HG03097 (cell line): Measurements from ENCODE around the gene PANK3.

ENCODE experiments used
- ATAC-seq: cut with Tn5 transposase; IDR thresholded peaks from one replicate; pipeline ENCODE4 v1.9.1; 2021; ENCODE audit not compliant: unreplicated experiment, low FRiP score

Gene PANK3

DNA sequence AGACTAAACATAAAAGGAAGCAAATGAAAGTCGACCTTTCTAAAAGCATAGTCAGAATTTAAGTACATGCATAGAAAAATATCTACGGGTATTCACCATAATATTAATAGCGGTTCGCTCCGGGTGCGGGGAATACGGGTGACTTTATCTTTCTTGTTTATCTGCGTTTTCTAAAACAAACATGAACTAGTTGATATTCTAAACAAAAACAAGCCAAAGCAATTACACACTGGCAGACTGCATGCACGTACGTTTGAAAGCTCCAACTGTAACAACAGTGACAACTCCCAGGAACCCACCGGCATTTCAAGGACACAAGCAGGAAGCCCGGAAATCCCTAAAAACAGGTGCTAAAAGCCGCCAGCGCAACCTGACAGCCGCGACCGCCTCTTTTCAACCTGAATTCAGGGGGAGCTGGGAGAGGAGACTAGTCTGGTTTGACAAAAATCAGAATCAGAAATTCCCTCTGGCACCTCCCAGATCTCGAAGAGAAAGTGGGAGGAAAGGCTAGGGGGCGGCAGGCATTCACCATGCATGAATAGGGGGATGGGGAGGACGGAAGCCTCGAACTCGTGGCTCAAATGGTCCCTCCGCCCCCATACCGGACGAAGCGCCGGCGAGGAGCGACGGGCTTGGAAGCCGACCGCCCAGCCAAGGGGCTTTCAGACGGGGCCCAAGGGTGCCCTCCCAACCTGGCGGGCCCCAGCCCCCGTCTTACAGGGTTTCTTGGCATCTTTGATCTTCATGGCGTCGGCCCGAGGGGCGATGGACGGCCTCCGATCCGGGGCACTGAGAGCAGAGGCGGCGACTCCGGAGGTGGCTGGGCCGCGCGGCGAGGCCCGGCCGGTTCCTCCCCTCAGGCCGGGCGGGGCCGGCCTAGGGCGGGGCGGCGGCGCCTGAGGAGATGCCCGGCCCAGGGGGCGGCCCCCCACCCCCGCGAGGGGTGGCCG, at the start of gene PANK3:
Gene PANK3, minus strand, starts transcription at position 831 of the 950 bp plus-strand sequence. Its CDS starts 85 bp downstream, at position 746.
- ATAC-seq: peak; percentile 59

GRCh38 chr5:168624850-168625364, 45.7 kb upstream of the PANK3 start:
- ATAC-seq: no peak

DNA sequence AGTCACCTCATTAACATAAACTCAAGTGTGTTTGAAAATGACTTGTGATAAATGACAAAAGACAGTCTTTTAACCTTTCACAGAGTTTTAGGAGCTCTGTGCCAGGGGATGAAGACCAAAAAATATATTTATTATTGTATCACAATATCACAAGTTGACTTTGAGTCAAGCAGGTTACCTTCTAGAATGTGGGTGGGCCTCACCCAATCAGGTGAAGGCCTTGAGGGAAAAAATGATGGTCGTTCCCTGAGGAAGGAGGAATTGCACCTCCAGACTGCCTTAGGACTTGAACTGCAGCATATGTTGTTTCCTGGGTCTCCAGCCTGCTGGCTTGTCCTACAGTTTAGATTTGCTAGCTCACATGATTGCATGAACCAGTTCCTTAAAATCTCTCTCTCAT, 41.6 kb upstream of the PANK3 start:
- ATAC-seq: no peak

GRCh38 chr5:168614661-168615060, 35.5 kb upstream of the PANK3 start:
- ATAC-seq: no peak

DNA sequence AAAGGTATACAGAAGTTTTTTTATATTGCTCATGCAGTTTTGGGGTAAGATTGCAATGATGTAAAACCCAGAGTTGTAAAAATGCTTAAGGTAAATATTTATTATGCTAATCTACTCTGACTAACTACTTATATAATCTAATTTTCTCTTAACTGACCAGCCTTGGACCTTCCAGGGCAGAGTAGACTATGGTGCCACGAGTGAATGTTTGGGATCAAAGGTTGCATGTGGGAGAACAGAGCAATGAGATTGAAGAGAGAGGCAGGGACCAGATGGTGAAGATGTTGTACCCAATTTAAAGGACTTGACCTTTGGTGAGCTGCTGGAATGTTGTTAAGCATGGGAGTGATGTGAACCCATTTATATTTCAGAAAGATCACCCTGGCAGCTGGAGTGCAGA, 34.8 kb upstream of the PANK3 start:
- no peak for ATAC-seq

DNA sequence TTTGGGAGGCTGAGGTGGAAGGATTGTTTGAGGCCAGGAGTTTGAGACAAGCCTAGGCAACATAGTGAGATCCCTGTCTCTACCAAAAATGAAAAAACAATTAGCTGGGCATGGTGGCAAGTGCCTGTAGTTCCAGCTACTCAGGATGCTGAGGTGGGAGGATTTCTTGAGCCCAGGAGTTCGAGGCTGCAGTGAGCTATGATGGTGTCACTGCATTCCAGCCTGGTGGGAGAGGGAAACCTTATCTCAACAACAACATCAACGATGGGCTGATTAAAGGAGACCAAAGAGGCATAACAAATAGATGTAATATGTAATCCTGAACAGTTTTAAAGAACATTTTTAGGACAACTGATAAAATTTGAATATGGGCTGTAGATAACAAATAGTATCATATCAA, 34.2 kb upstream of the PANK3 start:
- ATAC-seq: no peak

GRCh38 chr5:168612996-168613395, 33.8 kb upstream of the PANK3 start:
- ATAC-seq: no peak

DNA sequence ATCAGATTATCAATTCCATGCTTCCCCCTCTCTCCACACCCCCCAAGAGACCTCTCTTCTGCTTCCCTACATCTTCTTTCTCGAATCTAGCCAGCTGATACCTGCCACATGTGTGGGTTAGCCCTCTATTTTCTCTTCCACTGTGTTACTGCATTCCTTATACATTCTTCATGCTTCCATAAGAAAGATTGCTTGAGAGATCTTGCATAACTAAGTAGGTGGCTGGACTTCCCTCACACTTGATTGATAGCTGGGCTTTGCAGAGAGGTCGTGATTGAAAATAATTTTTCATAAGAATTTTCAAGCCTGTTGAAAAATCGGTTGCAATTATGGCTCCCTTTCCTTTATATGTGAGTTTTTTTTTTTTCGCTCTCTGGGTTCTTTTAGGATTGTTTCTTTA, 33.0 kb upstream of the PANK3 start:
- ATAC-seq: no peak

- no peak for ATAC-seq
Observed at GRCh38 chr5:168611165-168611564, 32.0 kb upstream of the PANK3 start.

GRCh38 chr5:168609806-168610482, 30.8 kb upstream of the PANK3 start:
- ATAC-seq: no peak

DNA sequence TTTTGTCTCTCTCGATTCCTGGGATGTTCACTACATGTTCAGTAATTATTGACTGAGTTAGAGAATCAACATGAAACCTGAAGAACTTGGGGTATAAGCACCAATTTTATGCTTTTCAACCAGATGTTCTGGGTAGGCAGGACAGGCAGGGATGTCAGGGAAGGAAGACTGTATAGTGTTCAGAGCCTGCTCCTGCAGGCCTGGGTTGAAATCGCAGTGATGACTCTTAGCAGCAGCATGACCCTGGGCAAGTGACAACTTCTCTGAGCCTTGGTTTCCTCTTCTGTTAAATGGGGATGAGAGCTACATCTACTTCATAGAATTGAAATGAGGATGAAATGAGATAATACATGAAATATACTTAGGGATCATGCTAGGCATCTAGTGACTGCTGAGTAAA, 29.7 kb upstream of the PANK3 start:
- ATAC-seq: no peak

GRCh38 chr5:168608386-168608785, 29.2 kb upstream of the PANK3 start:
- ATAC-seq: no peak

DNA sequence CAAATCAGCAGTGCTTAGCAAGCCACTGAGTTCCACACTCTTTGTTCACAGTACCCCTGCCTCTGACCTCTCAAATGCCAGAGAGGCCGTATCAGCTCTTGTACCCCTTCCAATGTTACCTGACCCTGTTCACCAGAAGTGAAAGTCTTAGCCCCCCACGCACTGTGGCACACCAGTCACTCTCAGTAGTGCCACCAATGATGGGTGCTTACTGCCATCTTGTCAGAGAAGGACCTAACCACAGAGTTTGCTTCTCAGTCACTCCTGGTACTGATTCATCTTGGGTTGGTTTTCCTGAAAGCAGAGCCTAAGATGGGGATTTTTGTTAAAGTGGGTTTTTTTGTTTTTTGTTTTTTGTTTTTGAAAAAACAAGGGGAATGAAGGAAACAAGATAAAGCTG, 28.8 kb upstream of the PANK3 start:
- no peak for ATAC-seq

DNA sequence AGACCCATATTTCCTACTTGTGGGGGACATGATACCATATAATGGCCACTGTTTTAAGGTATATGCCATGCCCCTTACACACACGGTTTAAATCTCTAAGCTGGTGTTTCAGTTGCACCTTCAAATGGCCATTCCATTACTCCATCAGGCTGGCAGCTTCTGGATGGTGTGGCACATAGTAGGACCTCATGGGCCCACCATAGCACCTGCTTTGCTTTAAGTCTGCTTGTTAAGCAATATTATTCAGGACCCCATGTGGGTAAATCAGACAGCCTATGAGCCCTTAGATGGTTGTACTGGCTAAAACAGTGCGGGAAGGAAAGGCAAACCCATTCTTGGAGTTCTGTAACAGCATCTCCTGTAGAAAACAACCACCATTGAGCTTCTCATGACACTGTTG, 27.4 kb upstream of the PANK3 start:
- ATAC-seq: no peak

- ATAC-seq: no peak
Observed at GRCh38 chr5:168604436-168604835, 25.3 kb upstream of the PANK3 start.

GRCh38 chr5:168603746-168604145, 24.6 kb upstream of the PANK3 start:
- no peak for ATAC-seq

DNA sequence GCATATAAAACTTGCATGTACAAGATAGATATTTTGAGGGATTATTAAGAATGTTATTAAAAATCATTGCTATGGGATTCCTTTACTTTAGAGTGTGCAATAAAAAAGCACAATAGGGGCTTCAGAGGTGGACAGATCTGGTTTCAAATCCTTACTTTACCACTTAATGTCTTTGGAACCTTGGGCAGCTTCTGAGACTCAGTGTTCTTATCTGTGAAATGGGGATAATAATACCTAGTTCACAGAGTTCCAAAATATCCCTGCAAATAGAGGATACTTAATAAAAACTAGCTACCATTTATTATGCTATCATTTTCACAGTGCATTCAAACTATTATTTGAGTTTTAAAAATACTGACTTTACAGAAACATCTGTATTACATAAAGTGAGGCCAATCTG, 23.3 kb upstream of the PANK3 start:
- ATAC-seq: no peak

- ATAC-seq: no peak
Observed at GRCh38 chr5:168601972-168602371, 22.8 kb upstream of the PANK3 start.

DNA sequence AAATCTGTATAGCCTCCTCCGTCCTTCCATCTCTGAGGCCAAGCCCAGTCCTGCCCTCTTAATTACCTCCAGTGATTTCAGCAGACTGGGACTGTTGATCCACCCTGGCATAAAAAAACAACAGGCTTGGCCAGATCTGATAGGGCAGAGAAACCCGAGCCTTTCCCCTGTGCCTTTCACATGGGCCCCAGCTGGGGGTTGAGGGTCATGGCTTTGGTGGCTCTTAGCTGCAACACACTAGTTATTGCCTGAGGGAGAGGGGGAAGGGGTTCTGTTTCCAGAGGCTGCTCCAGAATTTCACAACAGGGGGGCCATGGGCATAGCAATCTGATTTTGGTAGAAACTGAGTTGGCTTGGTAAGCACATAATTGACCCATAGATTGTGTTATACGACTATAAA, 21.2 kb upstream of the PANK3 start:
- no peak for ATAC-seq

DNA sequence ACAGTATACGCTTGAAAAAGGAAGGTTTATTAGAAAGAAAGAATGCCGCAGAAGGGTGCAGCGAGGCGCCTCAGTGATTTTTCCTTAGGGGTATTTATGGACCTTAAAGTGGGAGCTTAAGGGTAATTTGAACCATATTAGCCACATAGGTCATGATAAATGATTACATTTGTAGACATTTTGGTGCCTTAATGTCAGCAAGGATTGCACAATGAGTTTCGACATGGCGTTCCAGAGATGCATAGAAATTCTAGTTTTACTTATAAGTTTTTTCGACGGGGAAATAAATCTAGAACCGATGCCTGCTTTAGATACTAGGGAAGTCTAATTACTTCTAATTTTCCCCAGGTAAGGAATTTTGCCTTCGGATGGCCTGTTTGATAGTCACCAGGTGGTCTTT, 20.7 kb upstream of the PANK3 start:
- ATAC-seq: no peak

- no peak for ATAC-seq
Observed at GRCh38 chr5:168598639-168599038, 19.5 kb upstream of the PANK3 start.

- ATAC-seq: no peak
Observed at GRCh38 chr5:168596927-168597326, 17.8 kb upstream of the PANK3 start.
